HG03066 (cell line): Measurements from ENCODE around the gene NXPH4.

Source experiments
- ATAC-seq: cut with Tn5 transposase; IDR thresholded peaks from one replicate; pipeline ENCODE4 v1.9.1; 2021; ENCODE audit warnings: low read depth; ENCODE audit not compliant: unreplicated experiment

The NXPH4 gene

GRCh38 chr12:57201631-57202030 lies 15.0 kb upstream of the NXPH4 start:
- no peak for ATAC-seq

GRCh38 chr12:57202321-57202720 lies 14.3 kb upstream of the NXPH4 start:
- no peak for ATAC-seq

GRCh38 chr12:57203201-57203600 lies 13.4 kb upstream of the NXPH4 start:
- no peak for ATAC-seq

- ATAC-seq, result no peak
Observed at GRCh38 chr12:57203791-57204190, 12.8 kb upstream of the NXPH4 start.

GRCh38 chr12:57204454-57204853 lies 12.1 kb upstream of the NXPH4 start:
- no peak for ATAC-seq

GRCh38 chr12:57205186-57205585 lies 11.4 kb upstream of the NXPH4 start:
- ATAC-seq, result no peak

GRCh38 chr12:57205931-57206330 lies 10.7 kb upstream of the NXPH4 start:
- no peak for ATAC-seq

GRCh38 chr12:57207731-57208630 lies 8.6 kb upstream of the NXPH4 start:
- ATAC-seq, result no peak

- no peak for ATAC-seq
Observed at GRCh38 chr12:57208631-57209282, 7.8 kb upstream of the NXPH4 start.

GRCh38 chr12:57209916-57210315 lies 6.7 kb upstream of the NXPH4 start:
- no peak for ATAC-seq

GRCh38 chr12:57210461-57210860 lies 6.1 kb upstream of the NXPH4 start:
- no peak for ATAC-seq

- ATAC-seq, result no peak
Observed at GRCh38 chr12:57210926-57211692, 5.5 kb upstream of the NXPH4 start.

- no peak for ATAC-seq
Observed at GRCh38 chr12:57211791-57212700, 4.5 kb upstream of the NXPH4 start.

GRCh38 chr12:57212701-57213057 lies 3.9 kb upstream of the NXPH4 start:
- no peak for ATAC-seq

GRCh38 chr12:57213058-57213715 lies 3.4 kb upstream of the NXPH4 start:
- no peak for ATAC-seq

GRCh38 chr12:57213763-57214397 lies 2.7 kb upstream of the NXPH4 start:
- no peak for ATAC-seq

GRCh38 chr12:57214398-57214781 lies 2.2 kb upstream of the NXPH4 start:
- no peak for ATAC-seq

GRCh38 chr12:57215065-57215464 lies 1.5 kb upstream of the NXPH4 start:
- no peak for ATAC-seq

- ATAC-seq, result no peak
Observed at GRCh38 chr12:57215668-57216013, 953 bp upstream of the NXPH4 start.
